Nephron (organoid): ENCODE measurements around the gene STAU1.
"Not testable (repeated sequence)": the region's sequence is repeated elsewhere in the genome, so short reads cannot be mapped to it uniquely, and the experiment has no call there.

Experiments
- H3K27ac Mint-ChIP-seq, 3 experiments: 2 replicates each; pipeline ENCODE4 v1.8.0; 2020; ENCODE audit warnings: mixed read lengths in 3 of 3, mild to moderate bottlenecking in 2 of 3, moderate library complexity in 1 of 3
- H3K27me3 Mint-ChIP-seq: 2 replicates; pipeline ENCODE4 v1.8.0; 2021; ENCODE audit warnings: low read depth, mild to moderate bottlenecking, moderate library complexity, mixed read lengths
- H3K36me3 Mint-ChIP-seq: 2 replicates; pipeline ENCODE4 v1.8.0; 2020; ENCODE audit warnings: low read depth, mixed read lengths
- H3K4me1 Mint-ChIP-seq: 2 replicates; pipeline ENCODE4 v1.8.0; 2020; ENCODE audit warnings: mixed read lengths
- H3K4me3 Mint-ChIP-seq, 3 experiments: 2 replicates each; pipeline ENCODE4 v1.8.0; 2020; ENCODE audit warnings: mild to moderate bottlenecking in 3 of 3, mixed read lengths in 3 of 3, moderate library complexity in 2 of 3
- H3K9me3 Mint-ChIP-seq: 2 replicates; pipeline ENCODE4 v1.8.0; 2020; ENCODE audit warnings: mixed read lengths
- TF ChIP-seq, protein P1 (sequence below), 3 experiments: fragments of 200-600 bp; sonication (generic); IDR thresholded peaks; one replicate each; pipeline ENCODE4 v1.5.0; 2021; ENCODE audit warnings: antibody characterized with exemption in 3 of 3; ENCODE audit not compliant: unreplicated experiment in 3 of 3

STAU1 gene

GRCh38 chr20:49097159-49097558, 91.0 kb downstream of the STAU1 start:
- peaks cover 3% of the 10 kb centered on the region for H3K4me1 Mint-ChIP-seq
- TF ChIP-seq, protein P1, sequence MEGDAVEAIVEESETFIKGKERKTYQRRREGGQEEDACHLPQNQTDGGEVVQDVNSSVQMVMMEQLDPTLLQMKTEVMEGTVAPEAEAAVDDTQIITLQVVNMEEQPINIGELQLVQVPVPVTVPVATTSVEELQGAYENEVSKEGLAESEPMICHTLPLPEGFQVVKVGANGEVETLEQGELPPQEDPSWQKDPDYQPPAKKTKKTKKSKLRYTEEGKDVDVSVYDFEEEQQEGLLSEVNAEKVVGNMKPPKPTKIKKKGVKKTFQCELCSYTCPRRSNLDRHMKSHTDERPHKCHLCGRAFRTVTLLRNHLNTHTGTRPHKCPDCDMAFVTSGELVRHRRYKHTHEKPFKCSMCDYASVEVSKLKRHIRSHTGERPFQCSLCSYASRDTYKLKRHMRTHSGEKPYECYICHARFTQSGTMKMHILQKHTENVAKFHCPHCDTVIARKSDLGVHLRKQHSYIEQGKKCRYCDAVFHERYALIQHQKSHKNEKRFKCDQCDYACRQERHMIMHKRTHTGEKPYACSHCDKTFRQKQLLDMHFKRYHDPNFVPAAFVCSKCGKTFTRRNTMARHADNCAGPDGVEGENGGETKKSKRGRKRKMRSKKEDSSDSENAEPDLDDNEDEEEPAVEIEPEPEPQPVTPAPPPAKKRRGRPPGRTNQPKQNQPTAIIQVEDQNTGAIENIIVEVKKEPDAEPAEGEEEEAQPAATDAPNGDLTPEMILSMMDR (IDR thresholded peaks at IDR 0.05; ENCODE audit: unreplicated experiment in 3 of 3) = no peak
- no peak overlapping the region for H3K27ac Mint-ChIP-seq
- H3K9me3 Mint-ChIP-seq = no peaks in the 10 kb centered on the region
- no peak overlapping the region for H3K4me3 Mint-ChIP-seq
- peaks cover 81% of the 10 kb centered on the region for H3K36me3 Mint-ChIP-seq
- H3K27me3 Mint-ChIP-seq = no peaks in the 10 kb centered on the region

GRCh38 chr20:49096203-49096730, 91.9 kb downstream of the STAU1 start:
- peaks cover 80% of the 10 kb centered on the region for H3K36me3 Mint-ChIP-seq
- H3K27ac Mint-ChIP-seq = peak overlapping the region in 1 of 3 experiments; percentile 16
- H3K27me3 Mint-ChIP-seq = no peaks in the 10 kb centered on the region
- H3K9me3 Mint-ChIP-seq = no peaks in the 10 kb centered on the region
- TF ChIP-seq, protein P1 (IDR thresholded peaks at IDR 0.05; ENCODE audit: unreplicated experiment in 3 of 3) = no peak
- H3K4me3 Mint-ChIP-seq = no peak overlapping the region
- peaks cover under 1% of the 10 kb centered on the region for H3K4me1 Mint-ChIP-seq

DNA sequence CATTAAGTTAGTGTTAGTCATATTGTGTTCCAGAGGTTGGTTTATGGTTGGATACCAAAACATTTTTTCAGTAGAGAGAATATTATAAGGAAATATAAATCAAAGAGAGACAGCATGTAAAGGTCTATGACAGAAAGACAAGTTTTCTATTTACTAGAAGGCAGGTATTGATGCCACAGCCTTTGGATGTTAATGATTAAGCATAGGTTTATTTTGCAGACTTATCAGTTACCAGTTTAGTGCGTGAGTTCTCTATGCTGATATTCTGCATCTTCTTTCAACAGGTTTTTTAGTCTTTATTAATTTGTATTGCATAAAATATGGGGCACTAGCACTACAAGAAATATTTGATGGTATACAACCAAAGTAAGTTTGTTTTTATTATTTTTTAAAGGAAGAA, 96.4 kb downstream of the STAU1 start:
- H3K27me3 Mint-ChIP-seq = no peaks in the 10 kb centered on the region
- peaks cover 85% of the 10 kb centered on the region for H3K36me3 Mint-ChIP-seq
- TF ChIP-seq, protein P1 (IDR thresholded peaks at IDR 0.05; ENCODE audit: unreplicated experiment in 3 of 3) = no peak
- H3K27ac Mint-ChIP-seq = no peak overlapping the region
- no peak overlapping the region for H3K4me3 Mint-ChIP-seq
- H3K4me1 Mint-ChIP-seq = no peaks in the 10 kb centered on the region
- no peaks in the 10 kb centered on the region for H3K9me3 Mint-ChIP-seq

- Mint-ChIP-seq H3K4me3 (no peak overlapping the region), H3K9me3 (no peaks in the 10 kb centered on the region), H3K4me1 (no peaks in the 10 kb centered on the region), H3K27ac (no peak overlapping the region), H3K36me3 (peaks cover 83% of the 10 kb centered on the region), H3K27me3 (no peaks in the 10 kb centered on the region)
- TF ChIP-seq, protein P1 (IDR thresholded peaks at IDR 0.05; ENCODE audit: unreplicated experiment in 3 of 3) = no peak
Observed at GRCh38 chr20:49091104-49091503, 97.0 kb downstream of the STAU1 start.

DNA sequence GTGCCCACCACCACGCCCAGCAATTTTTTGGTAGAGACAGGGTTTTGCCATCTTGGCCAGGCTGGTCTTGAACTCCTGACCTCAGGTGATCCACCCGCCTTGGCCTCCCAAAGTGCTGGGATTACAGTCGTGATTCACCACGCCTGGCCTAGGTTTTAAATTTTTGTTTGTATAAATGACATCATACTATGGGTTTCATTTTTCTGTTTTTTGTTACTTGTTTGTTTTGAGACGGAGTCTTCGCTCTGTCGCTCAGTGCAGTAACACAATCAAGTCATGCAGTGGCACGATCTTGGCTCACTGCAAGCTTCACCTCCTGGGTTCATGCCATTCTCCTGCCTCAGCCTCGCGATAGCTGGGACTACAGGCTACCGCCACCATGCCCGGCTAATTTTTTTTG, 105.8 kb downstream of the STAU1 start:
- H3K27ac Mint-ChIP-seq, H3K4me3 Mint-ChIP-seq, H3K9me3 Mint-ChIP-seq, H3K4me1 Mint-ChIP-seq, H3K27me3 Mint-ChIP-seq: not testable (repeated sequence)
- peaks cover 75% of the 10 kb centered on the region for H3K36me3 Mint-ChIP-seq

DNA sequence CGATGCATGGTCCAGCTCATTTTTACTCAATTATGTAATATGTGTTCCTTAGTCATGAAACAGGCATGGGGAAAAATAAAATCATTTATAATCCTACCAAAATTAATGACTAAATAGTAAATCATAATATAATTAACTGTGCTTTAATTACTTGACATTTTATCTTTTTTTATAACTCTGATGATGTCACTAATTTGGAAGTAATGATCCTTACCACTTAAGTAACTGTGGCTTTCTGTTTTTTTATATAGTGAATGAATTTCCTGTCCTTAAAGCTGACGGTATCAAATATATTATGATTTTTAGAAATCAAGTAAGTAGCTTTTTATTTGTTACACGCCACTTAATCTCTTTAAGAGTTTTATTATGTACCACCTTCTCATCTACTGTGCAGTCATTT, 109.8 kb downstream of the STAU1 start:
- Mint-ChIP-seq H3K27ac (no peak overlapping the region), H3K4me3 (no peak overlapping the region), H3K9me3 (no peaks in the 10 kb centered on the region), H3K4me1 (no peaks in the 10 kb centered on the region), H3K27me3 (no peaks in the 10 kb centered on the region), H3K36me3 (peaks cover 74% of the 10 kb centered on the region)
- TF ChIP-seq, protein P1 (IDR thresholded peaks at IDR 0.05; ENCODE audit: unreplicated experiment in 3 of 3) = no peak
